GM19395 (cell line): ENCODE data around the gene WDFY3.

ENCODE experiments used
- ATAC-seq: cut with Tn5 transposase; IDR thresholded peaks from one replicate; pipeline ENCODE4 v1.9.1; 2021; ENCODE audit warnings: mild to moderate bottlenecking, moderate library complexity; ENCODE audit not compliant: unreplicated experiment

Gene WDFY3

GRCh38 chr4:84631573-84631972 is 334.9 kb downstream of the WDFY3 start:
- ATAC-seq = no peak

- ATAC-seq = no peak
These were observed 339.8 kb downstream of the WDFY3 start for GRCh38 chr4:84626673-84627072.

DNA sequence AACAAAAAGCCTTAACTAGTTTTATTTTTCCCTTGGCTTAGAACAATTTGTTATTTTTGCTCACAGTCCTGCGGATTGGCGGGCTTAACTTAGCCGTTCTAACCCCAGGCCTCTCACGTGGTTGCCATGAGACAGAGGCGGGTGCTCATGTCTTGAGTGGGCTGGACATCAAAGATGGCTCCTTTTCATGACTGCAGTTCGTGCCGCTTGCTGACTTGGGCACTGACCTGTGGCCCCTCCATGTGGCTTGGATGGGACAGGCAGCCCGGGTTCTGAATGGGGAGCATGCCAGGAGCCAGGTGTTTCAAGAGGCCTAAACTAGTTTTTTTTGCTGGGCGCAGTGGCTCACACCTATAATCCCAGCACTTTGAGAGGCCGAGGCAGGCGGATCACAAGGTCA is 342.8 kb downstream of the WDFY3 start:
- ATAC-seq = no peak

DNA sequence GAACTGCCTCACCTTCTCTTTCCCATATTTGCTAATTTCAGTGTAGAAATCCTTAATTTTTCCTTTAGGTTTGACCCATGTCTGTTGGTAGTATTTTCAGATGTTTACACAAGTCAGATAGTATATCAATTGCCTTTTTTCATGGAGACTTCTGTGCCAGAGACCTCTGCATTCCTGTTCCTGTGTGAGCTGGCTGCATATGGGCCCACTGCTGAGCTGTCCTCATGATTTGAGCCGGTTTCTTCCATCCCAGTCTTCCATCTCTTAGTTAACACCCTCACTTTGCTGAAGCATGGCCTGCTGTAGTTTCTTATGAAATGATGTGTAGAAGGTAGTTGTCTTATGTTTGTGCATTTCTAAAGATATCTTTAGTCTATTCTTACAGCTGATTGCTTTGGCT is 343.5 kb downstream of the WDFY3 start:
- no peak for ATAC-seq
